ENCODE results near the gene REEP1.

The REEP1 gene

GRCh38 chr2:86337244-86337835 is at the start of gene REEP1:
Gene REEP1 (minus strand): TSS chr2:86337626. CDS start chr2:86337510, 116 bp downstream.
- no peak for DNase-seq (ENCODE audit: low spot score)

- no peak for DNase-seq (ENCODE audit: low spot score)
These were observed 46.4 kb upstream of the REEP1 start for GRCh38 chr2:86383844-86384243.

GRCh38 chr2:86382698-86383097 is 45.3 kb upstream of the REEP1 start:
- no peak for DNase-seq (ENCODE audit: low spot score)

GRCh38 chr2:86382108-86382507 is 44.7 kb upstream of the REEP1 start:
- DNase-seq (ENCODE audit: low spot score) = no peak

GRCh38 chr2:86378469-86378868 is 41.0 kb upstream of the REEP1 start:
- DNase-seq (ENCODE audit: low spot score) = no peak

GRCh38 chr2:86375623-86376022 is 38.2 kb upstream of the REEP1 start:
- no peak for DNase-seq (ENCODE audit: low spot score)

GRCh38 chr2:86372641-86373502 is 35.4 kb upstream of the REEP1 start:
- DNase-seq (ENCODE audit: low spot score) = no peak

GRCh38 chr2:86372133-86372532 is 34.7 kb upstream of the REEP1 start:
- DNase-seq (ENCODE audit: low spot score) = no peak

- no peak for DNase-seq (ENCODE audit: low spot score)
These were observed 34.1 kb upstream of the REEP1 start for GRCh38 chr2:86371527-86371926.

GRCh38 chr2:86370579-86370978 is 33.2 kb upstream of the REEP1 start:
- no peak for DNase-seq (ENCODE audit: low spot score)

GRCh38 chr2:86368161-86368824 is 30.9 kb upstream of the REEP1 start:
- DNase-seq (ENCODE audit: low spot score) = no peak

- DNase-seq (ENCODE audit: low spot score) = no peak
These were observed 30.0 kb upstream of the REEP1 start for GRCh38 chr2:86367499-86367777.

- no peak for DNase-seq (ENCODE audit: low spot score)
These were observed 29.4 kb upstream of the REEP1 start for GRCh38 chr2:86366651-86367498.

- no peak for DNase-seq (ENCODE audit: low spot score)
These were observed 27.5 kb upstream of the REEP1 start for GRCh38 chr2:86364894-86365293.

GRCh38 chr2:86360776-86361175 is 23.4 kb upstream of the REEP1 start:
- DNase-seq (ENCODE audit: low spot score) = no peak

- DNase-seq (ENCODE audit: low spot score) = no peak
These were observed 21.5 kb upstream of the REEP1 start for GRCh38 chr2:86358957-86359356.

GRCh38 chr2:86357392-86357963 is 20.1 kb upstream of the REEP1 start:
- no peak for DNase-seq (ENCODE audit: low spot score)

GRCh38 chr2:86352727-86353221 is 15.3 kb upstream of the REEP1 start:
- no peak for DNase-seq (ENCODE audit: low spot score)

GRCh38 chr2:86352137-86352726 is 14.8 kb upstream of the REEP1 start:
- DNase-seq (ENCODE audit: low spot score) = no peak

- no peak for DNase-seq (ENCODE audit: low spot score)
These were observed 13.3 kb upstream of the REEP1 start for GRCh38 chr2:86350751-86351150.

GRCh38 chr2:86347401-86347800 is 10.0 kb upstream of the REEP1 start:
- DNase-seq (ENCODE audit: low spot score) = no peak

All from left forelimb (tissue), 1 donor.